Dedifferentiated amniotic fluid mesenchymal stem cell (primary cell): ENCODE results near the gene KCNE2.

Experiments
- DNase-seq: peaks from one replicate; pipeline ENCODE4 v3.0.0-alpha.2; 2016; ENCODE audit errors: extremely low spot score

KCNE2 gene

DNA sequence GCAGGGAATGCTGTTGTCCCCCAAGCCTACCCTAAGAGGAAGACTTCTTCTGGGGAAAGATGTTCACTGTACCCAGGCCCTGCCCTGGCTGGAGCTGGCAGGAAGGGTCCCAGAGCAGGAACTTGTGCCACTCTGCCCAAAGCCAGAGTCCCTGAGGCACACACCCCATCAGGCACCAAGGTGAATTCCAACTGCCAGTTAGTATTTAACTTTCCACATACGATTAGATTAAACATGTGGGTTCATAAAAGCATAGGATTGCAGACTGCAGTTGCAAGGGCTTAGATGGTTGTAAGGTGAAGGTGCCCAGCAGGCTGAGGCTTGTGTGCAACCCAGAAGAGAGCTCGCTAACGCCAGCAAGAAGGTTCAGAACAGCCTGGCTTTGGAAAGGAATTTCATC lies at the start of gene KCNE2:
Gene KCNE2 (plus strand): TSS at position 274 of the 400 bp plus-strand sequence. CDS start 6,473 bp downstream, outside the sequence.
- no peak for DNase-seq

DNA sequence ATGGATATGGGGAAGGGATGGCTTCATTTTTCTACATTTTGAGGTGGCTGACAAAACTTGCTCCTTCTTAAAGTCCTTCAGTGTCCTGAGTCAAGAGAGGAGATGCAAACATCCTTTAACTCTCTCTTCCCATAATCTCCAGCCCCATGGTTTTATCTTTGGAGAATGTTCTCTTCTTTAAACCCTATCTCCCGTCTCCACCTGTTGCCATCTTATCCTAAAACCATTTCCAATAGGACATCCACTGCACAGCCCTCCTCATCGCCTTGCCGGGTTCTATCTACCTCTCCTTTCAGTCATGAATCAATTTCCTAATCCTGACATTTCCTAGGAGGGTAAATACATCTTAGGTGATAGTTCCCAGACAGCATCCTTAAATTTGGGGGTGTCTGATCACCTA lies 44.2 kb upstream of the KCNE2 start:
- no peak for DNase-seq

- DNase-seq, result no peak
Measured at GRCh38 chr21:34320011-34320410, 43.8 kb upstream of the KCNE2 start.

DNA sequence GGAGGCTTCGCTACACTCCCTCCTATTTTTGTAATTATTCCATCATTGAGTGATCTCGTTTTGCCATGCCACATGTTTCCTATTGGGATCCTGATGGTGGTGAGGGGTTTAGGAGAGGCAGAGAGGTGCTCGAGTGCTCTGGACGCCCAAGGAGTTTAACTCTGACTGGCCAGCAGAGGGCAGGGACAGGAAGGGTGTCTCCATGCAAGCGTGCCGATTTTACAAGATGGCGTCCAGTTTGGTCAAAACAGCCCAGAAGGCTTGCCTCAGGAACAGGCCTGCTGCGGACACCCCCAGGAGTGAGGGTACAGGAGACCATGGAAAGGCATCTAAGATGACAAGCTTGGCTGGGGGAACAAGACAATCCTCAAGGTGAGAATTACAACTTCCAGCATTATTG lies 33.8 kb upstream of the KCNE2 start:
- no peak for DNase-seq

GRCh38 chr21:34331726-34332125 lies 32.1 kb upstream of the KCNE2 start:
- no peak for DNase-seq

- DNase-seq, result no peak
Measured at GRCh38 chr21:34332347-34332746, 31.5 kb upstream of the KCNE2 start.

DNA sequence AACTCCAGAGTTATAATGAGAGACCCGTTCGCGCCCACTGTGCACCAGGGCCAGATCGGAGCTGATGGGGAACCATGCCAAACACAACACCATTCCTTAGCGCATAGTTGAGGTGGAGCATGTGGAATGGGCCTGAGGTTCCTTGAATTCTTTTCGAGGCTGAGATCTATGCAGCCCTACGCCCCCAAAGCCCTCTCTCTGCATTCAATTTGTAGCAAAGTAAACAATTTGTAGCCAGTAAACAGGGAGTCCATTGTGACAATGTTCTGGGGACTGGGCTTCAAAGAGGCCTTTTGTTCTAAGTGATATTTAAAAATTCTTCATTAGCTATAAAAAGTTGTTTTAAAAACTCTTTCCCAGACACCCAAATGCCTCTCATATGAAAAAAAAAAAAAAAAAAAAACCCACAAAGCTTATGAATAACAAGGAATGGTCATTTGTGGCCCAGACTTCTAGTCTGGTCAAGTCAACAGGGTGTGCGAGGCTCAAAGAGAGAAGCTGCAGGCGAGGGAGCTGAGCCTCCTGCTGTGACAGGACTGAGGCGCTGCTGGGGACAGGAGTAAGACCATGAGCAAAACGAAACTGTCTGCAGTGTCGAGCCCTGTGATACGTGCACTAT lies 30.6 kb upstream of the KCNE2 start:
- DNase-seq, result no peak

- no peak for DNase-seq
Measured at GRCh38 chr21:34335316-34335715, 28.5 kb upstream of the KCNE2 start.

- no peak for DNase-seq
Measured at GRCh38 chr21:34336245-34336644, 27.6 kb upstream of the KCNE2 start.

GRCh38 chr21:34336756-34337391 lies 26.9 kb upstream of the KCNE2 start:
- DNase-seq, result peak; percentile 43

GRCh38 chr21:34337741-34338140 lies 26.1 kb upstream of the KCNE2 start:
- DNase-seq, result no peak

DNA sequence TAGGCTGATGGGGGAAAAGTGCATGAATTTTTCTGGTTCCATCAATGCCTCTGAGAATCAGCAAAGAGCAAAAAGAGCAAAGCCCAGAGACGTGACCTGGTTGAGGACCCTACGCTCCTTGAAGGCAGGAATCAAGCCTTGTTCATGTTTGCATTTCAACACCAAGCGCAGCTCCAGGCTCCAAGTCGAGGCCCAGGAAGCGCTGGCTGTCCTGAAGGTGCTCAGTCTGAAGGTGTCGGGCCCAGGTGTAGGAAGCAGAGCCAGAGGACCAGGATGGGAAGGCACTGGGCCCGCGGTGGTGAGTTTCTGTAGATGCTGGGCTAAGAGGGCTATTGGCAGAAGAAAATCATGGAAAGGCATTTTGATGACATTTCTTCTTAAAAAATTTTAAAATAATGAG lies 25.6 kb upstream of the KCNE2 start:
- no peak for DNase-seq

GRCh38 chr21:34340061-34340460 lies 23.7 kb upstream of the KCNE2 start:
- DNase-seq, result no peak

- no peak for DNase-seq
Measured at GRCh38 chr21:34342476-34342875, 21.3 kb upstream of the KCNE2 start.

DNA sequence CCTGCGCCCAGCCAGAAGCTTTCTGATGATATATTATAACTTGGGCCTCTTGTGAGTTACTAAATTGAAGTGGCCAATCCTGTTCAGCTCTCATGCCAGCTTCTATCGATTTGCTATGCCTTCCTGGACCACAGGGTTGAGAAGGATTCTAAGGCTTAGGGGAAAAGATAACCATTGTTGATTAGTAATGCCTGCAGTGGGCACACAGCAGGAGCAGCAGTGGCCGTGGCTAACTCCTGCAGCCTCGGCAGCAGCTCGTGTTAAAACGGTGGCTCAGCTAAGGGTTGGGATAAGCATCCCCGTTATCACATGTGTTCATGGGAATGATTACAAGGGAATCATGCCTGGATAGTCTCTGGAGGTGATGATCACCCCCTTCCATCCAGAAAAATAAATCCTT lies 20.5 kb upstream of the KCNE2 start:
- no peak for DNase-seq

DNA sequence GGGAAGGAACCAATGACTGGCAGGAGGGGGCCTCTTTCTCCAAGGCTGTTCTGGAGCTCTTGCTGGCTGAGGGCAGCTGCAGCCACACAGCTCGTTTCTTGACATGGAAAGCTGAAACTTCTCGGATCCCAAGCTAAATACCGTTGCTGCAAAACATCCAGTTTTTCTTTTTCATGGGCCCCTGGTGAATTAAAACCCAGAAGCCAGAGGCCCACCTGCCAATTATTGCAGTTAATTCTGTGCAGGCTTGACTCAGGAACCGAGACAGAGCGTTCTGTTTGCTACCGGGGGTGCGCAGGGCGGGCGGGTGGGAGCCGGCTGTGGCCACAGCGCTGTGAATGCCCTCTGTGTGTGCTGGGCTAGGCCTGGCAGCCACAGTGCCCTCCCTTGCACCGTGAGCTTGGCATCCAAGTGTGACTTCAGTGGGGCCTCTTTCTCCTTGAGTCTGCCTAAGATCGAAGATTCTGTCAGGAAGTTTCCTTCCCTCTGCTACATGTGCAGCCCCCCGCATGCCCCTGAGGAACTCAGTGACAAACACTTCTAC lies 19.9 kb upstream of the KCNE2 start:
- no peak for DNase-seq

DNA sequence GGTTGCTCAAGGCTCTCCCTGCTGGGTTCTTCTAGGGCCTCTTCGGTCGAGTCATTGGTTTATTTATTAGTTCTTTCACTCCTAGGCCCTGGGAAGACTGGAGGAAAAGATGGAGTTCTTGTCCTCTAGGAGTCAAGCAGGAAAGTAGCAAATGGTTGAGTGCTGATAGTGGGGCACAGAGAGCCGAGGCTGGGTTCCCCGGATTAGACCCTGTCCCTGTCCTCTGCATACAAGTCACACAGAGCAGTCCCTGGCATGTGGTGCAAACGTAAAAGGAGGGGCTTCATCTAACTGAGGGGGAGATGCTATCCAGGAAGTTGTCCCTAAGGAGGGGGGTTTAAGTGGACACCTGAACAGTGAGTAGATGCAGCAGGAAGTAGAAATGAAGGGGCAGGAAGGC lies 19.2 kb upstream of the KCNE2 start:
- no peak for DNase-seq

DNA sequence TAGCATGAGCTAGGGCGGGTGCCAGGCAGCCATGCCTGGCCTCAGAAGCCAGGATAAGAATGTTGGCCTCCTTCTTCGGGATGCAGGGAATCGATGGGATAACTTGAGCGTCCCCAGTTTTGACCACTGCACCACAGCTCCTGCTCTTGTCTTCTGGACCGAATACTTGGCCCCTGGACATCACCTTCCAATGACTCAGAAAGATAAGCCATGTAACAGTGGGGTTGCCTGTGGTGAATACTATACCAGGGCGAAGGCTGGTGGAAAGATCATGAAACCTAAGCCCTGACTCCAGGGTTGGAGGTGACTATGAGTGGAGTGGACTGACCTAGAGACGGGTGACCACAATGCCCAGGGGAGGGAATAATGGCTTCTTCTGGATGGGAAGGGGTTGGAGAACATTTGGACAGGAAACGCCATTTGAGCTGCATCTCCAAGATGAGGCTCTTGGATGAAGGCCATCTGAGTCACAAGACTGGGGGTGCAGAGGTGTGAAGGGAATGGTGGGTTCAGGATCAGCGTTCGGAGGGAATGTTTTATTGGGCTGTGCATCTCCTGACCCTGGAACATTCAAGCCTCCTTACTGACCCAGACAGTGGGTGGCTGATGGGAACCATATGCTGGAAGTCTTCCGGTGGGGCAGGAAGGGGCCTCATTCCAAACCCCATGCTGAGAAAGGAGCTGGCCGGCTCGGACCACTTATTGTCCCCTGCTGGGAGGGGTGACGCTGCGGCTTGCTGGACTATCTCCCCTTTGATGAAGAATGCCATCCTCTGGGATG lies 18.5 kb upstream of the KCNE2 start:
- DNase-seq, result no peak

DNA sequence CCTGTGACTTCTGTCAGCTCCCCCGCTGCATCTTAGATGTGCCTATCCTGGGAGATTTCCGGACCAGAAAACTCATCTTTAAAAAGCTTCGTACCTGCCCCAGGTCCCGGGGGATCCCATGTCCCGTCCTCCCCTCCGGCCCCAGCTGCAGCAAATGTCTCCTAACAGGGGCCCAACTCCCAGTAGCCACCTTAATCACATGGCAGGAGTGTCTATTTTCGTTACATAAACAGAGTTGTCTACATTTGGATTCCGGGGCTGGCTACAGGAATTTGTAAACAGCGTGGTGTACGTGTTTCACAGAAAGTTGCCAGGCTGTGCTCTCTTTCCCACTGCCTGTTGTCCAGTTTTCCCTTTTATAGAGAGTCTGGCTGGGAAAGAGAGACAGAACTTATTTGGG lies 17.9 kb upstream of the KCNE2 start:
- DNase-seq, result peak; percentile 22

GRCh38 chr21:34348890-34349519 lies 14.8 kb upstream of the KCNE2 start:
- no peak for DNase-seq

DNA sequence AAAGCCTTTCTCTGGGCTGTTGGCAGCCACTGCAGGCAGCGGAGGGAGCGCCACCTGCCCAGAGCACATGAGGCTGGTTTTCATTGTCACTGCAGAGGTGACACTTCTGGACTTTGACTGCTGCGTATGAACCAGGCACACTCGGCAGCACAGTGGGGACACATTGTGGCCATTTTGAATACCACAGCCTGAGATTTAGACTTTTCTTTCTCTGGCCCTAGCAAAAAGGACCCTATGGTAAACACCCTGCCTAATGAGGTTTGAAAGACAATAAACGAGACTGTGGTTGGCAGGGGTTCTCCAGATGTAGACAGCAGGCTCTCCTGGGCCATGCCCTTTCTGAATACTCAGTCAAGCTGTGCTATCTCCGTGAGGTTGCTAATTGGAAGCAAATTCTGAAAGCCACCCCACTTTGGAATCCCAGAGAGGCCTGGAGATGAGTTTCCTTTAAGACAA lies 12.0 kb upstream of the KCNE2 start:
- DNase-seq, result peak; percentile 50

GRCh38 chr21:34352556-34352955 lies 11.2 kb upstream of the KCNE2 start:
- no peak for DNase-seq
